NCI-H1436 (cell line): ENCODE data around the gene NPAS3.

Experiments
- DNase-seq: peaks from one replicate; lab custom pipeline; 2025; lab: John Stamatoyannopoulos, UW

The NPAS3 gene

DNA sequence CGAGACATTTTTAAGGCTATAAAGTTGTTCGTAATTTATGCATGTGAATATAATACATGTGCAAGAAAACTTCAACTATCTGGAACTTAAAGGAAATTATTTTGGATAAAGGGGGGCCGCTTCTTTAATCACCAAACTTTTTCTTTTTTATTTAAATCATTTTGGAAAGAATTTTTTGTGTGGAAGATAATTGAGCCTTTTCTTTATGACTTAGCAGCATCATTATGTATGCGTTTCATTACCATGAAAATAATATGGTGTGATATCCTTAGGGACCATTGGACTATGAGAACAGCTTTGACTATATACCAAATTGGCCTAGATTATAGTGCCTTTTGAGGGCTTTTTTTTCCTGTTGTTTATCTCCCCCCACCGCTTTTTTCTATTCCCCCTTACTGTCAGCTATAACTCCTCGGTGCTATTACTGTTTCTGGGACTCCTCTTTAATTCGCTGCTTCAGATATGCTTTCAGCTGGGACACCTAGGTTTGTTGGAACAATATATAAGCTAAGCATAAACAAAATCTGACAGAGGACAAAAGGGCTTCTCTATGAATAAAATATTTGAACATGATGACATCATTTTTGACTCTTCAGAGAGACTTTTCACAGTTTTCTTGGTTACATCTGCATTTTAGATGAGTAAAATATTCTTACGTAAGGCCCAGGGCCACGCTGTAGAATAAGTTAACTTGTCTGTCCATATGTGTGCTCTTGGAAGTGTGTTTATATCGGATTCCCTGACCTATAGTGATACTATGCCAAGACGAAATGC is 392.7 kb downstream of the NPAS3 start:
- DNase-seq, result peak; percentile 7

- DNase-seq, result no peak
Measured at GRCh38 chr14:33332497-33332896, 393.8 kb downstream of the NPAS3 start.

DNA sequence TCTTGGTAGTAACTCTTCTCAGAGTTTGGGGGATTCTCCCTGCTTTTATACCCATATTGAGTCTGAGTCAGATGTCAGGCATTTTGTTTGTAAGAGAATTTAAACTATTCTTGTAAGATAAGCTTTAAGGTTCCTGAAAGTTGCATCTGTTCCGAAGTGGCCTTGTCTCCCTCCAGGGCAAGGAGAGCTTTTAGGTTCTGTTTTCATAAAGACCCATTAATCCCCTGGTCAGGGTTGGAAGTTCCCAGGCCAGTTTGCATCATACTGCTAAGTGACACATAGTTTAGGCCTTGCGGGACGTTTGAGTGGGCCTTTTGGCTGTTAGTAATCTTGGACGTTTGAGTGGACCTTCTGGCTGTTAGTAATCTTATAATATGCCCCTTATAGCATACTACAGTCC is 396.7 kb downstream of the NPAS3 start:
- no peak for DNase-seq

GRCh38 chr14:33342299-33342974 is 403.8 kb downstream of the NPAS3 start:
- no peak for DNase-seq

DNA sequence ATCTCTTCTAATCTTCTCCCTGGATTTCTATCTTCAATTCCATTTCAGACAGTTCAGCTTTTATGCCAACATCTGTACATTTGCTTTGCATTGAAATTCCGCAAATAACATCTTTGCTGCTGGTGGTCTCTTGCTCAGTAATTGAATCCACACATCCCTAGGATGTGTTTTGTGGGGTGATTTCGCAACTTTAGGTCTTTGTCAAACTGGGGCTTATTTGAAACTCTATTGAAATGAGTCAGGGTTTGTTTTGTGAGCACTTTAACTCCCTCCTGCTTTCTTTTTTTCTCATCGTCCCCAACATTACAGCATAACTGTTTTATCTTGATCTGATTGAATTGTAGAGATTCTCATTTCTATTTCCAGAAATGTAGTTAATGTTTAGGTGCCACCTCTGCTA is 404.3 kb downstream of the NPAS3 start:
- DNase-seq, result no peak

DNA sequence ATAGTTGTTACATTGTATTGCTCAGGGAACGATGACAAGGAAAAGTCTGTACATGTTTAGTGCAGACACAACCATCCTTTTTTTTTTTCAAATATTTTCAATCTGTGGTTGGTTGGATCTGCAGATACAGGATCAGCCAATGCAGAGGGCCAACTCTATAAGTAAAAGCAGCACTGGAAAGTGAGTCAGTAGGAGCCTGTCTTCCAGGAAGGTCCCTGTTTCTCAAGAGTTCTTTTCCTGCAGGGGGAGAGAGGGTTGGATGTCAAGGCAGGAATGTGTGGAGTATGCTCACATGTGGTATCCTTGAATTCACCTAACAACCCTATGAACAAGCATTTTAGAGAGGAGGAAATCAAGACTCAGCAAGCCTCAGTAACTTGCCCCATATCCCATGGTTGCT is 409.1 kb downstream of the NPAS3 start:
- DNase-seq, result no peak

DNA sequence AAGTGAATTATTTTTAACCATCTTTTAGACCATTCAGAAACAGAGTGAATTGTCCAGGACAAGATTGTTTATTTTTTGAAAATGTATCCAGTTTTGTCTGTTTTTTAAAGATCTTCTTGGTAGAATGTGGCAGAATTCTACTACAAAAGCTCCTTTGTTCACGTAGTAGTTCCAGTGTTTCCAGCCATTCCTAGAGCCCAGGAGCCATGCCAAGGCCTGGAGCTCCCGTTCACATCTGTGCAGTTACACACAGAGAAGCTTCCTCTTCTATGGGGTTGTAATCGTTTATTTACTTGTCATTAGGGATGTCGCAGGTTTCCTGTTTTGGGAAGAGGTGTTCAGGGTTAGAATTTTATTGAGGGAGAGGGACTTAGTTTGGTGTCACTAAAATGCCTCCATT is 409.8 kb downstream of the NPAS3 start:
- no peak for DNase-seq

- peak; percentile 23 for DNase-seq
Measured at GRCh38 chr14:33349871-33350270, 411.2 kb downstream of the NPAS3 start.

- no peak for DNase-seq
Measured at GRCh38 chr14:33350366-33350990, 411.8 kb downstream of the NPAS3 start.

DNA sequence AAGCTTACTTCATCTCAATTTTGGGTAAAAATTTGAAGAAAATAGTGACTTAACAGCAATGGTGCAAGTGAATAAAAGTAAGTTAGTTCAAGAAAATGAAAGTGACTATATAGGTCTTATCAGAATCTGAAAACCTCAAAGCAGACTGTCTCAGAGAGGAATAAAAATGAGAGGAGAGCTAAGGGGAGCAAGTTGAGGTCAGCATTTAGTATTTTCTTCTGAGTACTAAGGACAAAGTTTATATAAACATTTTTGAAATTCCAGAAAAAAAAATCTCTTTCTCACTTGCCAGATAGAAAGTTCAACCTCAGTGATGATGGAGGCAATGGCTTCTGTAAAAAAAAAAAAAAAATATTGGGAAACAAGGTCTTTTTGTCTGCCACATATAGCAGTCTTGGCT is 414.1 kb downstream of the NPAS3 start:
- DNase-seq, result no peak

DNA sequence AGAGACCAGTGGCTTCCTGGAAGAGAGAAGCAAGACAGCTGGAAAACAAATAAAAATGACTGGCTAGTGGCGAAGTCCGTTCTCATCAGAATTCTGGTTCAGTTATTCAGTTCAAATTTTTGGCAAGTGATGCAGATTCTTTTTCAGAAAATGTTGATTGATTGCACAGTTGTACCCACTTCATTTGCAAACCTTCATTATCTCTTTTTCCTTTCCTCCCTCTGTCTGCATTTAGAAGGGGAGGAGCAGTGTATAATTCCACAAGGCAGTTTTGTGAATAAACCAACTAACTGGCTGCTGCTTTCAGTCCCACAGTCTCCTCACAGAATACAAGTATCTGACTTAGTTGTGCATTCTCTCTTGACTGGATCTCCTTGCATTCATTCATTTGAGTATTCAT is 417.5 kb downstream of the NPAS3 start:
- no peak for DNase-seq

- DNase-seq, result no peak
Measured at GRCh38 chr14:33357225-33358010, 418.7 kb downstream of the NPAS3 start.

GRCh38 chr14:33359288-33359881 is 420.7 kb downstream of the NPAS3 start:
- no peak for DNase-seq

GRCh38 chr14:33362934-33363333 is 424.3 kb downstream of the NPAS3 start:
- DNase-seq, result no peak

- no peak for DNase-seq
Measured at GRCh38 chr14:33363682-33364081, 425.0 kb downstream of the NPAS3 start.

DNA sequence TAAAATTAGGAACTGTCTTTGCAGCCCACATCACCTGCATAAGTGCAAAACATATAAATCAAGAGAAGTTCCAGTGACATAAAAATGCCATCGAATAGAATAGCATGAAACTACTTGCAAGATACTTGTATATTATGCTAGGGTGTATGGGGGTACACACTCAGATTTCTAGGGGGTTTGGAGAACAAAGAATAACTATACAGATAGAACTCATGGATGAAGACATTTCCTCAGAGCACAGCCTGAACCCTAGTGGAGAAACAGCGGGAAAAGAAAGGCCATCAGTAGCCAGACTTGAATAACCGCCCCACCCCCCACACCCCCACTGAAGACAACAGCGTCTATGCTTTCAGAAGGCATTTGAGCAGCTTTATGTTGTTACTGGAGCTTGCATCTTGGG is 425.8 kb downstream of the NPAS3 start:
- no peak for DNase-seq

- no peak for DNase-seq
Measured at GRCh38 chr14:33369041-33369440, 430.4 kb downstream of the NPAS3 start.

DNA sequence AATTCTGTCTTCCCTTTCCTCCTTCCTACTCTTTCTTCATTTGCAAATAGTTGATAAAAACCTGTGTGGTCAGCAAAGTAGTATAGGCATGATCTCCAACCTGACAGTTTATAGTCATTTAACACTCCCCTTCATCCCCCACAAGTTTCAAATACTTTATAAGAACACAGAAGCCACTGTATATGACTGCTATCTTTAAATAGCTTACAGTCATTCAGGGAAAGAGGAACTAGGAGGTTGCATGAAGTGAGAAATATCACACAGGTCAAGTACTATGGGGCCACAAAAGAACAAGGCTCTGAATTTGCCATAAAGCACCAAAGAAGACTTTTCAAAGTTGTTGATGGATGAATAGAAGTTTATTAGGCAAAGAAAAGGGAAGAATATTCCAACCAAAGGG is 431.3 kb downstream of the NPAS3 start:
- no peak for DNase-seq

DNA sequence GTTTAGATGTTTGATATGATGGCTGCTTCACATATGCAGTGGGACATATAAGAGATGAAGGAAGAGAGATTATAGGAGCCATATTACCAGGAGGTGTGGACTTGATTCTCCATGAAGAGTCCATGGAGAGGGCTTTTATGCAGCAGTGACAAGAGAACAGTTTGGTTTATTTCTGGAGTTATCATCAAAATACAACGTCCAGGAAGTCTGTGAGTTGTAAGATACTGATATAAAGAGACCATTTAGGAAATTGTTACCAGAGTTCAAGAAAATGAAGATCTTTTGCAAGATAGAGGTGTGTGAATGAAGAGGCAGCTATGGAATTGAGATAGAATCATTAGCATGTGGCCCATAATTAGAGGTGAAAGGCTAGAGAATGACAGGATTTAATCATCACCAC is 431.7 kb downstream of the NPAS3 start:
- DNase-seq, result no peak

DNA sequence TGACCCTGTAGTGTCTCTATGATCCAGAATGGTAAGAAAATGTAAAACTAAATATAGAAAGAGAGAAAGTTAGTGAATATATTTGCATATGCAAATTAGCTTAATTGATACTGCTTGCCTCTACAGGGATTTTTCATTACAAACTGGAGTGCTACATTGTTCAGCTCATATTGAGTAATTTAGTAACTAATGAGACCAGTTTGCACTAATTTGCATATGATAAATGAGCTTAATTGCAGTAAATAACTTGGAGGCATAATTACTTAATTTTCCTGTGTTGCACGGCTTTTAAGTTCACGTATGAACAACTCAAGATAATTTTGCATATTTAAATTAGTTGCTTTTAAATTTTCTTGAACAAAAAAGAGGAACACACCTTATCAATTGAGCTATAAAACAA is 436.5 kb downstream of the NPAS3 start:
- DNase-seq, result no peak

DNA sequence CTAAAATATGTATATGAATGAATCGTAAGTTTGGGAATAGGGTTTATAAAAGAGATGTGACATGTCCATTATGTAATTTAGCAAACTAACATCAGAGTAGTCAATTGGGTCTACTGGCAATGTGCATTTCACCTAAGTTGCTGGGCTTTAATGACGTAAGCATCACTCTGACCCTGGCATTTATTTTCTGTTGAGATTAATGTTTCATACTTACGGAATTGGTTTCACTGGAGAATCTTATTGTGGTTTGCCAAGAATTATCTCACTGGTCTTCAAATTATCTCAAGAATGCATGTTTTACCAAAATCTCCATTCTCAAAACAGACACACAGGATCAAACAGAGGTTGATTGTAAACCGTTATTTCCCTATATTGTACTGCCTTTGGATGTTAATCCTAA is 437.1 kb downstream of the NPAS3 start:
- DNase-seq, result no peak

DNA sequence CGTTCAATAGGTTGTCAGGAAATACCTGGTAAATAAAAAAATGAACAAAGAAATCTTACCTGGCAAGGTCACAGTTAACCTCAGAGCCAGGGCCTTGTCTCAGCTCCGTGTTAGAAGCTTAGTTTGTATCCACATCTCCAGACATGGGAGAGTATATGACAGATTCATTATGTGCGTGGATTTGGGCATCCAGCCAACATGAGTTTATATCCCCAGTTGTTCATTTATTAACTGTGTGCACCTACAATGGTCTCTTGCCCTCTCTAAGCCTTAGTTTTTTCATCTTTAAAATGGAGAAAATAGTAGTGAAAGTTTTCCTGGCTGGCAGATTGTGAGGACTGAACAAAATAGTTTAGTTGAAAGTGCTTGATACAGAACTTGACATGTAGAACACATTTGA is 437.8 kb downstream of the NPAS3 start:
- no peak for DNase-seq
